Kasumi-1 (cell line): ENCODE measurements around the gene SH3BP5.

Experiments
- DNase-seq, 2 experiments: peaks; one replicate each; lab custom pipeline; 2025; lab: John Stamatoyannopoulos, UW

SH3BP5 gene

GRCh38 chr3:15205482-15205933 is 126.9 kb downstream of the SH3BP5 start:
- DNase-seq = no peak
